HG03571 (cell line): ENCODE measurements around the gene CNKSR1.
"Not testable (repeated sequence)": the region's sequence is repeated elsewhere in the genome, so short reads cannot be mapped to it uniquely, and the experiment has no call there.

Experiments used
- ATAC-seq: cut with Tn5 transposase; IDR thresholded peaks from one replicate; pipeline ENCODE4 v1.9.1; 2021; ENCODE audit not compliant: unreplicated experiment

CNKSR1 gene

GRCh38 chr1:26224606-26225005, 47.3 kb downstream of the CNKSR1 start:
- ATAC-seq, result no peak

- no peak for ATAC-seq
These were observed 47.9 kb downstream of the CNKSR1 start for GRCh38 chr1:26225033-26225831.

- ATAC-seq, result not testable (repeated sequence)
These were observed 53.4 kb downstream of the CNKSR1 start for GRCh38 chr1:26230682-26231081.

GRCh38 chr1:26233903-26234643, 56.8 kb downstream of the CNKSR1 start, which contains the start of gene CEP85:
TSS of gene CEP85 (plus strand) at chr1:26234200. CDS start at chr1:26239784, 5,584 bp downstream.
- peak; percentile 83 for ATAC-seq

- peak; percentile 4 for ATAC-seq
These were observed 57.5 kb downstream of the CNKSR1 start for GRCh38 chr1:26234644-26235370.

- ATAC-seq, result no peak
These were observed 60.1 kb downstream of the CNKSR1 start for GRCh38 chr1:26237230-26237966.
